HG02623 (cell line): Measurements from ENCODE around the gene CFTR.
"Not testable (repeated sequence)": the region's sequence is repeated elsewhere in the genome, so short reads cannot be mapped to it uniquely, and the experiment has no call there.

Experiments used
- ATAC-seq: cut with Tn5 transposase; IDR thresholded peaks from one replicate; pipeline ENCODE4 v1.9.1; 2021; ENCODE audit warnings: moderate library complexity; ENCODE audit not compliant: unreplicated experiment

Gene CFTR

GRCh38 chr7:117495308-117495707 is 15.5 kb downstream of the CFTR start:
- ATAC-seq = no peak

- ATAC-seq = no peak
Observed at GRCh38 chr7:117502331-117502730, 22.5 kb downstream of the CFTR start.

- ATAC-seq = no peak
Observed at GRCh38 chr7:117505238-117505637, 25.4 kb downstream of the CFTR start.

GRCh38 chr7:117508676-117509075 is 28.9 kb downstream of the CFTR start:
- no peak for ATAC-seq

- ATAC-seq = not testable (repeated sequence)
Observed at GRCh38 chr7:117517194-117517593, 37.4 kb downstream of the CFTR start.

GRCh38 chr7:117530390-117530789 is 50.6 kb downstream of the CFTR start:
- no peak for ATAC-seq

GRCh38 chr7:117531595-117532244 is 51.9 kb downstream of the CFTR start:
- no peak for ATAC-seq

GRCh38 chr7:117538053-117538452 is 58.2 kb downstream of the CFTR start:
- no peak for ATAC-seq

GRCh38 chr7:117544061-117544460 is 64.2 kb downstream of the CFTR start:
- no peak for ATAC-seq

- no peak for ATAC-seq
Observed at GRCh38 chr7:117548035-117548434, 68.2 kb downstream of the CFTR start.

- no peak for ATAC-seq
Observed at GRCh38 chr7:117550625-117551024, 70.8 kb downstream of the CFTR start.

- no peak for ATAC-seq
Observed at GRCh38 chr7:117552660-117553059, 72.8 kb downstream of the CFTR start.

- ATAC-seq = no peak
Observed at GRCh38 chr7:117555260-117555659, 75.4 kb downstream of the CFTR start.

GRCh38 chr7:117559391-117559790 is 79.6 kb downstream of the CFTR start:
- ATAC-seq = no peak

GRCh38 chr7:117560030-117560429 is 80.2 kb downstream of the CFTR start:
- ATAC-seq = no peak

GRCh38 chr7:117562759-117563158 is 82.9 kb downstream of the CFTR start:
- no peak for ATAC-seq

- no peak for ATAC-seq
Observed at GRCh38 chr7:117564080-117564479, 84.3 kb downstream of the CFTR start.

GRCh38 chr7:117564627-117565026 is 84.8 kb downstream of the CFTR start:
- ATAC-seq = no peak

- ATAC-seq = no peak
Observed at GRCh38 chr7:117565226-117565625, 85.4 kb downstream of the CFTR start.

- no peak for ATAC-seq
Observed at GRCh38 chr7:117567781-117568180, 88.0 kb downstream of the CFTR start.

GRCh38 chr7:117572856-117573620 is 93.2 kb downstream of the CFTR start:
- no peak for ATAC-seq

- ATAC-seq = no peak
Observed at GRCh38 chr7:117581424-117581823, 101.6 kb downstream of the CFTR start.
